ENCODE measurements around the gene SYCP3. TPM values are rescaled to one million over a fixed set of nuclear protein-coding genes. Genes with fewer than 3 reads are reported as not detected.

SYCP3 gene
- total RNA-seq (2022; extraction: Qiagen RNA extraction), result 0.04 to 0.16 TPM (median 0.09 TPM) in 4 of 5 replicates, not detected in the other

GRCh38 chr12:101738920-101739665 lies at the start of gene SYCP3:
SYCP3 (minus strand) TSS chr12:101739462; CDS start chr12:101737935, 1,527 bp downstream.

GRCh38 chr12:101697197-101697929 lies 41.9 kb downstream of the SYCP3 start, which contains the start of gene CHPT1:
CHPT1 (plus strand) TSS chr12:101697640; CDS start chr12:101697862, 222 bp downstream.

Other genes with a start within 250 kb of the SYCP3 start
- 0.08 to 0.13 TPM in 2 of 5 replicates, not detected in the others for gene MYBPC1, start 144.5 kb downstream of the SYCP3 start, total RNA-seq (2022; extraction: Qiagen RNA extraction)
- 46.7 to 69.2 TPM (median 64.8 TPM) in 5 replicates for gene CHPT1, start 41.8 kb downstream of the SYCP3 start, total RNA-seq (2022; extraction: Qiagen RNA extraction)
- 10.5 to 17.3 TPM (median 15.7 TPM) in 5 replicates for gene GNPTAB, start 91.5 kb upstream of the SYCP3 start, total RNA-seq (2022; extraction: Qiagen RNA extraction)
- gene DRAM1, start 138.1 kb upstream of the SYCP3 start, total RNA-seq (2022; extraction: Qiagen RNA extraction), result 18.2 to 20.5 TPM (median 18.5 TPM) in 5 replicates

All from A549 treated with dexamethasone at 1 μM for 4 hours (cell line).